ENCODE results near the gene INA.

INA gene

DNA sequence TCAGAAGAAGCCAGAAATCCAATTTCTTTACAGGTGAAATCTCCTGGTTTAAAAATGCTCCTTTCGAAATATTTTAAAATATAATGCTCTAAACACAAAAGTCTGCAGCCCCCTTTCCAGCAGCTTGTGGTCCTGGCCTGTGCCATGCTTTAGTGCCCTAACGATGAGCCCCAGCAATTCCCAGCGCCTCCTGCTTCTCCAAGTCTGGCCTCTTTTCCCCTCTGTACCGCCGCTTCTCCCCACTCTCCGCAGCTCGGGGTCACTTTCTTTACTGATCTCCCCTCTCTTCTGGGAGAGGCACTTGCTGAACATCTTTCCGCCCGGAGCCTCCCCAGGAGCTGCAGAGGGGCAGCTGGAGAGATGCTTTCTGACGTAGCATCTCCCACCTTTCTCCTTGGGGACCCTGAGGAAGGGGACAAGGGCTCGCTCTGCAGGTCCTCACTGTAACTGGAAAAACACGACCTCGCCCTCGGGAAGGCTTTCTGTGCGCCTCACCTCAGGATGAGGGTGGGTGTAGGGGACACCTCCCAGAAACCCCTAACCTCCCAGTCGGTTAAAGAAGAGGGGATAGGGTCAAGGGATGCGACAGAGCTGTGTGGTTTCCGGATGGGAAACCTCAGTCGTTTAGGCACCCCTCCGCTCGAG, 565 bp upstream of the INA start:
- DNase-seq, result no peak

DNA sequence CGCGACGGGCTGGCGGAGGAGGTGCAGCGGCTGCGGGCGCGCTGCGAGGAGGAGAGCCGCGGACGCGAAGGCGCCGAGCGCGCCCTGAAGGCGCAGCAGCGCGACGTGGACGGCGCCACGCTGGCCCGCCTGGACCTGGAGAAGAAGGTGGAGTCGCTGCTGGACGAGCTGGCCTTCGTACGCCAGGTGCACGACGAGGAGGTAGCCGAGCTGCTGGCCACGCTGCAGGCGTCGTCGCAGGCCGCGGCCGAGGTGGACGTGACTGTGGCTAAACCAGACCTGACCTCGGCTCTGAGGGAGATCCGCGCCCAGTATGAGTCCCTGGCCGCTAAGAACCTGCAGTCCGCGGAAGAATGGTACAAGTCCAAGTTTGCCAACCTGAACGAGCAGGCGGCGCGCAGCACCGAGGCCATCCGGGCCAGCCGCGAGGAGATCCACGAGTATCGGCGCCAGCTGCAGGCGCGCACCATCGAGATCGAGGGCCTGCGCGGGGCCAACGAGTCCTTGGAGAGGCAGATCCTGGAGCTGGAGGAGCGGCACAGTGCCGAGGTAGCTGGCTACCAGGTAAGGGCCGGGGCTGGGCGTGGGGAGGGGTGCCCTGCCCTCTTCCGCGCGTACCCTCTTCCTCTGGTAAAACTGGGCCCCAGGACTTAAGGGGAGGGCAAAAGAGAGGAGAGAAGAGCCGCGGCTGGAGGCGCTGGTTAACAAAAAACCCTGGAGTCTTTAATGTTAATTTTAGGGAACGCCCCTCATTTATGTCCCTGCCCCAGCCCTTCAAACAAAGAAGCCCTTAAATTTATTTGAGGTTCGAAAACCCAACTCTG, 987 bp downstream of the INA start:
- DNase-seq, result no peak

DNA sequence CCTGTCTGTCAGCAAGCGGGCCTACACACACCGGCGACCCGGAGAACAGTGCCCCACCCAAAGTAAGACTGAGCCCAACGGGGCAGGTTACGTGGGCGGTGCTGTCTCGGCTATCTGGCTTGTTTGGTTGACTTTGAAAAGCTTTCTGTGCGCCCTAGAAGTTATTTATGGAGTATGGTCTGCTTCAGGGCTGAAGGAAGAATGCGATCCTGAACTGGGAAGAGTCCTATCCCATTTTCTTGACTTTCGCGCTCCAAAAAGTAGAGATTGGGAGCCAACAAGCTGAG, 1.5 kb downstream of the INA start:
- DNase-seq, result no peak

DNA sequence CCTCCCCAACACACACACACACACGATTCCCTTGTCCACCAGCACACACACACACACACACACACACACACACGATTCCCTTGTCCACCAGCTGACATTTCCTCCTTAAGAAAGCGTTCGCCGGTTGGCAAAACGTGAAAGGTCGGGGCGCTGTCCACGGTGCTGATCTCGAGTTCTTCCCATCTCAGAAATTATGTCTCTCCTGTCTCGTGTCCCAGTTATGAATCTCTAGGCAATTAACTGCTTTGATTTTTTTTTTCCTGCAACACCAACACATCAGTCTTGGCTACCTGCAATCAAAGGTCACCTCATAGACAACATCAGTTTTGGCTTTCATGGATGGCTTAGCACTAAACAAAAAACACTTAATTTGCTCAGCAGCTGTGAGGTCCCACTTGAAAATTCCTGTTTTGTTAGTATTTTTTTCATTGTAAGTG, 1.9 kb downstream of the INA start:
- DNase-seq, result peak; percentile 21

DNA sequence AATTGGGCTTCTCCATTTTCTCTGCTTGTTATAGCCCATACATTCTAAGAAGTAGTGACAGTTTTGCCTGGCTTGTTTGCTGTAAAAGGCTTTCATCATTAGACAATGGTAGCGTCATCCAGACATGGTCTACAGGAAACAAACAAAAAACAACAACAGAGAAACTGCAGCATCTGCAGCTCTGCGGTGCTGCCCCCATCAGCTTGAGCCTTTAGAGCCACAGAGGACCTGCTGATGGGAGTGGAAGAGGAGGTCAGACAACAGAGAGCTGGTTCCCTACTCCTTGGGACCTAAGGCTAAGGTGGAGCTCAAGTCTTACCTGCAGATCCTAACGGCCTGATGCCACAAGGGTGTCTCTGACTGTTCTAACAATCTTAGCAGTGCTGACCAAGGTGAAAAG, 3.1 kb downstream of the INA start:
- no peak for DNase-seq

DNA sequence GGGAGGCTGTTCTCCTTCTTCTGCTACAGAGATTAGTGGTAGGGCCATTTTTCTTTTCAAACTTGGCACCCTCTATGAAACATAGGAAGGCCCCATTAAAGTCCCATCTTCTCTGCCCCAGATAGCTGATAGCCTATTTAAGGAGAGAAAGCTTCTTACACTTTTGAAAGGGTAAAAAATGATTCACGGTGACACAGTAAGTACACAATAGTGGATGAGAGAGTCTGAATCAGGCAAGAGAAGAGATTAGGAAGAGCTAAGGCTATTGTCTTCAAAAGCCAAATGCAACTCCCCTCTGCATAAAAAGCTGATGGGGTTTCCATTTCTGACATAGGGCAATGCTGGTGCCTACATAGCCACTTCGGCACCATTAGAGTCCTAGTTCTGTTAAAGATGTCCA, 3.6 kb downstream of the INA start:
- no peak for DNase-seq

DNA sequence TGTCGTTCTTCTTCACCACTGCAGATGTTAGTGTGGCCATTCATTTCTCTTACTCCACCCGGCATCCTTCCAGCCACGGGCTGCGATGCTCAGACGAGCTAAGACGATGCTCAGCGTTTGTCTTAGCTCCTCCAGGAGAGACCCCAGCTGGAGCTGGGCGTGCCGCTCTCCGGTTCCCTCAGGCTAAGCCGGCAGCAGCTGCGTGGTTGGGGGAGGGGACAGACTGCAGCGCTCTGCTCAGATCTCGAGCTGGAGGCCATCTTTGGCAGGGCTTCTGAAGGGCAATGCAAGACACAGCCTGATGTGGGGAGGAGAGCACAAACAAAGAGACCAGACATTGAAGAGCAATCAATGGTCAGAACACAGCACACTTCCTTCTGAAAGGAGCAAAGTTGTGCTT, 4.8 kb downstream of the INA start:
- no peak for DNase-seq

DNA sequence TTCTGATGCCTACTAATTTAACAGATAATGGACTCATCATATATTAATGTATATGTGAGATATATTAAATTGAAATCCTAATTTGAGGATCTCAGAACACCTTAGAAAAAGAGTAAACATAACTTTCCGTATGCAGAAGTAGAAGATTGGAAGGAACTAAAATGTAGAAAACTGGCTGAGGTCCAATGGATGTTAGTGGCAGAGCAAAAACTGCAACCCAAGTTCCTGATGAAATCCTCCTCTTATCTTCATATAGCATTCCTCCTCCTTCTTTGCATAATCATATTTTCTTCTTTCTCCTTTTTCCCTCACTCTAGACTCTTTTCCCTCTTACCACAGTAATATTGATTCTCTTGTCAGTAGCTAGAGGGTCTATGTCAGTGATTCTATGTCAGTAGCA, 6.0 kb downstream of the INA start:
- DNase-seq, result no peak

DNA sequence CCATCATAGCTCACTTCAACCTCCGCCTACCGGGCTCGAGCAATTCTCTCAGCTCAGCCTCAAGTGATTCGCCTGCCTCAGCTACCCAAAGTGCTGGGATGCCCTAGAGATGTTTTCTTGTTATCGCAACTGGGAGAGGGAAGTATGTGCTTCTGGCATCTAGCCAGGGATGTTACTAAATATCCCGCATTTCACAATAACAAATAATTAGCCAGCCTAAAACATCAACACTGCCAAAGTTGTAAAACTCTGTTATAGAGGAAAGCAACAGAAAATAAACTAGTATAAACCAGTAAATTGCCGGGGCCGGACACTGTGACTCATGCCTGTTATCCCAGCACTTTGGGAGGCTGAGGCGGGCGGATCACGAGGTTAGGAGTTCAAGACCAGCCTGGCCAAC, 7.2 kb downstream of the INA start:
- DNase-seq, result peak; percentile 1

DNA sequence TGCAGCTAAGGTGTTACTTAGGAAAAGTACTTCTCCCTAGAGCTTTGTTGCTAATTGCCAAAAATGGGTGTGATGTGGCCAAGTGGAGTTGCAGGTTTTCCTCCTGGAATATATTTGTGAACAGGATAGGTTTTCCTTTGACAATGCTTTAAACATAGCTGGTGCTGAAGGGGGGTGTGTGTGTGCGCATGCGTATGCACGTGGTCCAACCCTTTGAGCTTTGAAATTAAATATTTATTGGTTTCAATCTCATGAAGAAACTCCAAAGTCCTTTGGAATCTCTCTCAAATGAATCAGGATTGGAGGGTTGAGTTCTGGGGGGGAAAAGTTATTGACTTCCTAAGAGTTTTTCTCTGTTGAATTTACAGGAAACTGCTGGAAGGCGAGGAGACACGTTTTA, 11.1 kb downstream of the INA start:
- DNase-seq, result no peak

DNA sequence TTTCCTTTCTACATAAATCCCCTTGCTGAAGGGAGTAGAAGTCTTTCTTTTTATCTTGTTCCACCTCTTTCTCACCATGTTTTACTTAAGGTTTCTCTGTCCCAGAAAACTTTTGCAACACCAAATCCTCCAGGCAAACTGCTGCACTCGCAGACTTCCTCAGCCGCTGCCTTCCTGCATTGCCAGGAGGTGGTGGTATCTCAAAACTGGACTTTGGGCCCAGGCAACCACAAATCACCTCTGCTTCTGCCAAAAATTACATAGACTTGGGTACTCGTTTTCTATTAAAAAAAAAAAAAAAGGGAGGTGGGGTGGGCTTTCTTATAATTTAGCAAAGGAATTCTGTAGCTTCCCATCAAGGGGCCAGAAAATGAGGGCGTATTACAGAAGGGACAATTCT, 14.7 kb downstream of the INA start:
- no peak for DNase-seq

DNA sequence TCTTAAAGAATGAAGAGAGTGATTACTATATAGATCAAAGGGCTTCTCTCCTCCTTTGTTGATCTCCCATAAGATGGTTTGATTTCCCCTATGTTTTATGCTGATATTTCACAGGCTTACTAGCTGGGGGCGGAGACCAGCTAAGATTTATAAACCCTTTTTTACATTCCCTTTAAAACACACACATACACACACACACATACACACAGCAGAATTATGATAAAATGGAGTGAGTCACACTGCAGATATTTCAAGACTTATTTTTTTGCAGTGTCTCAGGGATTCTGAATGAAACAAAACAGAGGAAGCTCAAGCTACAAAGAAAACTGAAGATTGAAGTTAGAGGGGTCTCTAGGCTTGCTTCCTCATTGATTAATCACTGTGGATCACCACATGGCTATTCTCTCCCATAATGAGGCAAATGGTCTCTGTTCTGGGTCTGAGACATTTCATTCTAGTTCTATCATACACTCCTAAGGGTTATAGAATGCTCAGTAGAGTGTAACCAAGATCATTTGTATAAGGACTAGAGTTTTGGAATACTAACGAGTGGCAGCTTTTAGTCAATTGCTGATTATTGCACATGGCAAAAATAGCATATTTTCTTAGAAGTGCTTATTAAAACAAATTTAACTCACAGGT, 18.6 kb downstream of the INA start:
- DNase-seq, result no peak

DNA sequence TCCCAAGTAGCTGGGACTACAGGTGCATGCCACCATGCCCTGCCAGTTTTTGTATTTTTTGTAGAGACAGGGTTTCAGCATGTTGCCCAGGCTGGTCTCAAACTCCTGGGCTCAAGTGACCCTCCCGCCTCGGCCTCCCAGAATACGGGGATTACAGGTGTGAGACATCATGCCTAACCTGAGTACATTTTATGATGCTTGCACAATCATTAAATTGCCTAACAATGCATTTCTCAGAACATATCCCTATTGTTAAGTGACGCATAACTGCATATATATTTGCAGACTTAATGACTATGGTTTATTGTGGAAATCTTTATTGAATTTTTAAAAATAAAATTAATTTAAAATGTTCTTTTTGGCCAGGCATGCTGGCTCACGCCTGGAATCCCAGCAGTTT, 30.7 kb downstream of the INA start:
- no peak for DNase-seq

DNA sequence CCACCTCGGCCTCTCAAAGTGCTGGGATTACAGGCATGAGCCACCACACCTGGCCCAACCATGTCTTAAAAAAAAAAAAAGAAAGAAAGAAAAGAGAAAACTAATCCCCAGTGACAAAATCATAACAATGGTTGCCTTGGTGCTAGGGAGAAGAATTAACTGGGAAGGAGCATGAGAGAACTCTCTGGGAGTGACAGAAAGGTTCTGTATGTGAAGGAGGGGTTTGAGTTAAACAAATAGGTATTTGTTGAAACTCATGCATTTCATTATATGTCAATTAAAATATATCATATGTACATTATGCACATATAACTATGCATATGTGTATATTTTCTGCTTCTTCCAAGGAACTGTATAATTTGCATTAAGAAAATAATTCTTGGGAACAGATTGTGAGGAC, 33.3 kb downstream of the INA start:
- DNase-seq, result no peak

DNA sequence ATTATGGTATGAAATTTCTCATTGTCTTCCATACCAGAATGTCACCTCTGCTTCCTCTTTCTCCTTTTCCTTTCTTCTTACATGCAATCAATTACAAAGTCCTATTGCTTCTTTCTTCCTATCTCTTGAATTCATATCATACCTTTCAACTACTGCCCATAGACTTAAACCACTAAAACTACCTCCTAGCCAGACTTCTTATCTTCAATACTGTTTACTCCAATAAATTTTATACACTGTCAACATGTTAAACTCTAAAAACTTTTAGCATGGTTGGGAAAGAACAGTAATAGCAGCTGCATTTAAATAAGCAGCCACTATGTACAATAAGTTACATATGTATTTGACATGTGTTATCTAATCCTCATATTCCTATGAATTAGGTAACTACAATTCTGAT, 39.1 kb downstream of the INA start:
- no peak for DNase-seq

DNA sequence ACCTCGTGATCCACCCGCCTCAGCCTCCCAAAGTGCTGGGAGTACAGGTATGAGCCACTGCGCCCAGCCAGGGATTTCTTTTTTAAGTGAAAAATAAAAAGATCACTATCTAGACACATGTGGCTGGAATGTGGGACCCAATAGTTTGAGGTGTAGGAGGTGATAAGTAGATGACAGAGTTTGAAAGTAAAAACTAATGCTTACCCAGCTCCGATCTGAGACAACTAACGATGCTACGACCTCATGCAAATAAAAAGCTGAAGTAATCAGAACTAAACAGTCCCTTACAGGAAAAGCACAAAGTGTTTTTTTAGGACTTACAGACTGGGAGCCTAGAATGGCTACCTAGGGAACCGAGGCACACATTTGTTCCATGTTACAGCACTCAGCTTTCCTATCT, 51.0 kb downstream of the INA start:
- DNase-seq, result no peak

DNA sequence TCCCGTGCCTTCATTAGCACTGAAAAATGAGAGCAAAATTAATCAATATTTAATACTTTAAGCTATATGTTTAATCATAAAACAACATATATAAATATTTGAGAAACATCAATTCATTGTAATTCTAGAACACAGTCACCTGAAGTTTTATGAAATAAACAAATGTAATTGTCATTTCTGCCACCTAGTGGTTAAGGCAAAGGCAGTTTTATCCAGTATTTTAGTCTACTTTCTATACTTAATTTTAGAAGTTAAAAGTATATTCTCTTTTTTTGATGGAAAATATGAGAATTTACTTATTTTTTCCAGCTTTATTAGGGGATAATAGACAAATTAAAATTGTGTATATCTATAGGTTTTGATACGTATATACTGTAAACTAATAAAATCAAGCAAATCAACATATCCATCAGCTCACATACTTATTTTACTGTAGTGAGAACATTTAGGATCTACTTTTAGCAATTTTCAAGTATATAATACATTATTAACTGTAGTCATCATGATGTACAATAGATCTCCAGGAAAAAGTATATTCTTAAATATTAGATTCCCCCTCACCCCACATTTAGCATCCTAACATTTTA, 57.1 kb downstream of the INA start:
- peak; percentile 35 for DNase-seq

DNA sequence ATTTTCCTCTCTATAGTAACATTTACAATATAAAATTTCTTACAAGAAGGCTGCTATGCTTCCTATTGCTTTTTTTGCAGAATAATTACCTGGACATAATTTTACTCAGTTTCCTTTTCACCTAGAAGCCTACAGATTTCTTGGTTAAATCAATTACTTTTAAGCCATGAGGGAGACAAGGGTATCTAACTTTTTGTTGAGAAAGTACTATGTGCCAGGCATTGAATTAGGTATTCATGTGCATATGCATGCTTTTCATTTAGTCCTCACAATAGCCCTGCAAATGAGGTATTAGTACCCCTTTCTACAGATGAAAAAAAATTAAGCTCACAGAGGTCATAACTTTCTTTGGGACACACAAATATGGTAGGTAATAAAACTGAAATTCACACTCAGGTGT, 57.6 kb downstream of the INA start:
- no peak for DNase-seq

DNA sequence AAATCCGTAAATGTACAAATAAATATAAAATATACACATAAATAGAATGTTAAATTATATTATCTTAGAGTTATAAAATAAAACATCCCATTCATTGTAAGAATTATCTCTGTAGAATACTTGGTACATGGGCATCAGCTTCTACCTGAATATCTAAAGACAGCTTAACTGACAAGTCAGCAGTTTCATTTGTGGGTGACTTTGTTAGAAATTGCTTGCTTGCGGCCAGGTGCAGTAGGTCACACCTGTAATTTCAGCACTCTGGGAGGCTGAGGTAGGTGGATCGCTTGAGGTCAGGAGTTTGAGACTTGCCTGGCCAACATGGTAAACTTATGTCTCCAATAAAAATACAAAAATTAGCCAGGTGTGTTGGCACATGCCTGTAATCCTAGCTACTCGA, 59.4 kb downstream of the INA start:
- DNase-seq, result no peak

Data from CD4-positive, alpha-beta T cell treated with Interleukin-12 subunit alpha and Interleukin-12 subunit beta, for 1 hour (primary cell).